SH-SY5Y (cell line): ENCODE measurements around the gene SLC28A1.

Source experiments
- GATA2 ChIP-seq: IDR thresholded peaks from 2 replicates; pipeline ENCODE4 v1.6.1; 2011; ENCODE audit warnings: mild to moderate bottlenecking, low read depth, low read length
- GATA3 ChIP-seq: IDR thresholded peaks from 2 replicates; pipeline ENCODE4 v1.6.1; 2011; ENCODE audit warnings: low read depth, mild to moderate bottlenecking, low read length, moderate library complexity

DNA sequence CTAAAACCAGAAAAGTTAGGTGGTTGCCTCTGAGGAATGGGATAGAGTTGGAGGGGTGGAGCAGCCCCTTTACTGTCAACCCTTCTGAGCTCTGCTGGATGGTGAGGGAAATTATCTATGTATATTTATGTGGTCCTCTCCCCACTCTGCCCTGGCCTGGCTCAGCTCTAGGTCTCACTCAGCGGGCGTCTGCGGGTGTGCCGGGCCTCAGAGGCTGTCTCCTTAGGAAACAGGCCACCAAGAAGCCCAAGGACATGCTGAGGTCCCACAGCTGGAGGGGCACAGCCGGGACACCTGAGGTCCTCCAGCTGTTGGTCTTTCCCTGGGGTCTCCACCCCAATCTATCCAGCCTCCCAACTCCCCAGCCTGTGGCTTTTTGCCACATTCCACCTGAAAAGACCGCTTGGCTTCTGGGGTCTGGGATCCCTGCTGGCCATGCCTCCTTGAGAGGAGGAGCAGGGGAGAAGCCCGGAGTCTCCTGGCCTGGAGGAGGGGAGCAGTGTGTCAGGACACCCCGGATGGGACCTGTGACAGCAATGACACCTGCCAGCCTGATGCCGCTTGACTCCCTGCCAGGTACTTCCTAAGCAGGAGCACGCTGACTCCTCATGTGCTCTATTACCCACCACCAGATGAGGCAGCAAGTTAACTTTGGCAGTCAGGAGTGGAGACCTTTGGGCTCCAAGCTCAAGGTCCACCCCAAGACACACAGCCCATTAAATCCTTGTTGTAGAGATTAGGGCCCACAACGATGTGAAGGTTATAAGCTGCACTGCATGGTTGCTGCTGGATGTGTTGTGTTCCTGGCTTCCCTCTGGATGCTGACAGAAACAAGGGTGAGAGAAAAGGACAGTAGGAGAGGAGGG, at the start of gene SLC28A1:
- TF ChIP-seq GATA2: no peak
- no peak for TF ChIP-seq GATA3
